ENCODE data around the gene QPRT. TPM values are rescaled to one million over a fixed set of nuclear protein-coding genes. Genes with fewer than 3 reads are reported as not detected.

Gene QPRT
- total RNA-seq, 1 donor from 2014 or later, result 49.6 TPM

- H3K36me3 Mint-ChIP-seq, result no peaks in the 10 kb centered on the region
- peaks cover 3% of the 10 kb centered on the region for H3K4me1 Mint-ChIP-seq
- Histone ChIP-seq H3F3A (ENCODE audit: low read depth) (no peaks in the 10 kb centered on the region), H3K27me3 (no peaks in the 10 kb centered on the region), H3K4me2 (no peak overlapping the region), H2AFZ (replicated peaks) (no peak overlapping the region), H3K4me1 (no peaks in the 10 kb centered on the region), H3K79me2 (ENCODE audit: low read depth) (no peaks in the 10 kb centered on the region), H3K27ac (no peak overlapping the region), H3K9ac (no peak overlapping the region), H4K20me1 (ENCODE audit: low read depth) (no peaks in the 10 kb centered on the region), H3K9me3 (ENCODE audit: low read depth) (no peaks in the 10 kb centered on the region), H3K36me3 (no peaks in the 10 kb centered on the region), H3K4me3 (no peak overlapping the region)
- TF ChIP-seq EZH2phosphoT487 (IDR thresholded peaks at IDR 0.05), result no peak
- peaks cover 17% of the 10 kb centered on the region for H3K27me3 Mint-ChIP-seq (ENCODE audit: insufficient read depth, low read depth)
- H3K27ac Mint-ChIP-seq, result no peak overlapping the region
- no peak overlapping the region for H3K4me3 Mint-ChIP-seq
- no peaks in the 10 kb centered on the region for H3K9me3 Mint-ChIP-seq
- no peak for DNase-seq (ENCODE audit: low spot score)
Observed at GRCh38 chr16:29743475-29743826, 64.5 kb downstream of the QPRT start.

GRCh38 chr16:29743827-29744531, 65.0 kb downstream of the QPRT start:
- no peaks in the 10 kb centered on the region for H3K9me3 Mint-ChIP-seq
- H4K20me1 ChIP-seq (ENCODE audit: low read depth), result no peaks in the 10 kb centered on the region
- H3K4me1 ChIP-seq, result no peaks in the 10 kb centered on the region
- H3K36me3 ChIP-seq, result no peaks in the 10 kb centered on the region
- H3K4me3 Mint-ChIP-seq, result no peak overlapping the region
- no peak overlapping the region for H3K27ac ChIP-seq
- no peaks in the 10 kb centered on the region for H3K27me3 ChIP-seq
- TF ChIP-seq EZH2 (IDR thresholded peaks at IDR 0.05), result no peak
- TF ChIP-seq EZH2phosphoT487 (IDR thresholded peaks at IDR 0.05), result no peak
- TF ChIP-seq CTCF (IDR thresholded peaks at IDR 0.05), result no peak
- H3K4me2 ChIP-seq, result no peak overlapping the region
- peaks cover 17% of the 10 kb centered on the region for H3K27me3 Mint-ChIP-seq (ENCODE audit: insufficient read depth, low read depth)
- H3K9me3 ChIP-seq (ENCODE audit: low read depth), result no peaks in the 10 kb centered on the region
- no peaks in the 10 kb centered on the region for H3K79me2 ChIP-seq (ENCODE audit: low read depth)
- H3K27ac Mint-ChIP-seq, result no peak overlapping the region
- H3K4me1 Mint-ChIP-seq, result peaks cover 3% of the 10 kb centered on the region
- H3F3A ChIP-seq (ENCODE audit: low read depth), result no peaks in the 10 kb centered on the region
- H3K9ac ChIP-seq, result no peak overlapping the region
- no peaks in the 10 kb centered on the region for H3K36me3 Mint-ChIP-seq
- no peak overlapping the region for H2AFZ ChIP-seq (replicated peaks)
- no peak for DNase-seq (ENCODE audit: low spot score)
- H3K4me3 ChIP-seq, result no peak overlapping the region

GRCh38 chr16:29744541-29745101, 65.6 kb downstream of the QPRT start:
- no peaks in the 10 kb centered on the region for H4K20me1 ChIP-seq (ENCODE audit: low read depth)
- no peak for TF ChIP-seq EZH2 (IDR thresholded peaks at IDR 0.05)
- no peak for TF ChIP-seq EZH2phosphoT487 (IDR thresholded peaks at IDR 0.05)
- no peak for TF ChIP-seq CTCF (IDR thresholded peaks at IDR 0.05)
- no peaks in the 10 kb centered on the region for H3K4me1 ChIP-seq
- DNase-seq (ENCODE audit: low spot score), result no peak
- H3F3A ChIP-seq (ENCODE audit: low read depth), result no peaks in the 10 kb centered on the region
- no peaks in the 10 kb centered on the region for H3K27me3 ChIP-seq
- H3K79me2 ChIP-seq (ENCODE audit: low read depth), result no peaks in the 10 kb centered on the region
- H3K4me1 Mint-ChIP-seq, result peaks cover 3% of the 10 kb centered on the region
- H3K9me3 ChIP-seq (ENCODE audit: low read depth), result no peaks in the 10 kb centered on the region
- H3K4me3 Mint-ChIP-seq, result no peak overlapping the region
- H3K27ac ChIP-seq, result no peak overlapping the region
- no peaks in the 10 kb centered on the region for H3K9me3 Mint-ChIP-seq
- H3K9ac ChIP-seq, result no peak overlapping the region
- H3K36me3 ChIP-seq, result no peaks in the 10 kb centered on the region
- no peak overlapping the region for H3K4me2 ChIP-seq
- H3K4me3 ChIP-seq, result no peak overlapping the region
- H3K27me3 Mint-ChIP-seq (ENCODE audit: insufficient read depth, low read depth), result peaks cover 17% of the 10 kb centered on the region
- no peaks in the 10 kb centered on the region for H3K36me3 Mint-ChIP-seq
- no peak overlapping the region for H3K27ac Mint-ChIP-seq
- no peak overlapping the region for H2AFZ ChIP-seq (replicated peaks)
